GM23338 (cell line): Measurements from ENCODE around the gene JOSD1. TPM values are rescaled to one million over a fixed set of nuclear protein-coding genes. Genes with fewer than 3 reads are reported as not detected.

Experiments
- ATAC-seq: fragments of 200-7000 bp; cut with Tn5 transposase; 3 replicates; pipeline ENCODE4 v1.9.1; 2020
- DNase-seq: peaks from one replicate; pipeline ENCODE4 v3.0.0-alpha.2; 2015; ENCODE audit warnings: low spot score
- H2AFZ ChIP-seq: fragments of 200-600 bp; sonication (generic); 2 replicates; pipeline ENCODE4 v1.8.0; 2016; ENCODE audit warnings: antibody characterized with exemption, mild to moderate bottlenecking, moderate library complexity
- H3F3A ChIP-seq: fragments of 200-600 bp; sonication (generic); replicated peaks from 2 replicates; pipeline ENCODE4 v1.8.0; 2017; ENCODE audit warnings: antibody characterized with exemption, mixed run types, low read depth
- H3K27ac ChIP-seq: fragments of 200-600 bp; sonication (generic); 2 replicates; pipeline ENCODE4 v1.6.1; 2016; ENCODE audit warnings: low read depth
- H3K27me3 ChIP-seq: fragments of 200-600 bp; sonication (generic); 2 replicates; pipeline ENCODE4 v1.8.0; 2016; ENCODE audit warnings: mild to moderate bottlenecking, mixed run types, moderate library complexity; ENCODE audit not compliant: insufficient read depth
- H3K36me3 ChIP-seq: fragments of 200-600 bp; sonication (generic); 2 replicates; pipeline ENCODE4 v1.8.0; 2016; ENCODE audit warnings: mild to moderate bottlenecking; ENCODE audit not compliant: insufficient read depth
- H3K4me1 ChIP-seq: fragments of 200-600 bp; sonication (generic); 2 replicates; pipeline ENCODE4 v1.8.0; 2016; ENCODE audit warnings: mild to moderate bottlenecking, moderate library complexity; ENCODE audit not compliant: insufficient read depth
- H3K4me2 ChIP-seq: fragments of 200-600 bp; sonication (generic); 2 replicates; pipeline ENCODE4 v1.7.1; 2017; ENCODE audit warnings: mixed run types
- H3K4me3 ChIP-seq: fragments of 200-600 bp; sonication (generic); 2 replicates; pipeline ENCODE4 v1.6.1; 2016; ENCODE audit warnings: mixed run types
- H3K79me2 ChIP-seq: fragments of 200-600 bp; sonication (generic); replicated peaks from 2 replicates; pipeline ENCODE4 v1.8.0; 2017; ENCODE audit warnings: mild to moderate bottlenecking; ENCODE audit not compliant: insufficient read depth
- H3K9me2 ChIP-seq: fragments of 200-600 bp; sonication (generic); 2 replicates; pipeline ENCODE4 v1.8.0; 2017; ENCODE audit not compliant: insufficient read depth
- H4K20me1 ChIP-seq: fragments of 200-600 bp; sonication (generic); replicated peaks from 2 replicates; pipeline ENCODE4 v1.8.0; 2017; ENCODE audit warnings: mild to moderate bottlenecking; ENCODE audit not compliant: insufficient read depth
- H3K27ac Mint-ChIP-seq: 2 replicates; pipeline ENCODE4 v1.8.0; 2020; ENCODE audit warnings: inconsistent platforms, mild to moderate bottlenecking, moderate library complexity, mixed read lengths
- H3K27me3 Mint-ChIP-seq: 3 replicates; pipeline ENCODE4 v1.8.0; 2022; ENCODE audit warnings: low read depth, mild to moderate bottlenecking, moderate library complexity, mixed read lengths, inconsistent platforms; ENCODE audit not compliant: insufficient read depth, poor library complexity
- H3K36me3 Mint-ChIP-seq: 3 replicates; pipeline ENCODE4 v1.8.0; 2021; ENCODE audit warnings: low read depth, mild to moderate bottlenecking, inconsistent platforms, moderate library complexity, mixed read lengths
- H3K4me1 Mint-ChIP-seq: 3 replicates; pipeline ENCODE4 v1.8.0; 2020; ENCODE audit warnings: mild to moderate bottlenecking, inconsistent platforms, mixed read lengths
- H3K4me3 Mint-ChIP-seq: 3 replicates; pipeline ENCODE4 v1.8.0; 2021; ENCODE audit warnings: moderate library complexity, mild to moderate bottlenecking, inconsistent platforms, mixed read lengths
- H3K9me3 Mint-ChIP-seq: 3 replicates; pipeline ENCODE4 v1.8.0; 2020; ENCODE audit warnings: moderate library complexity, mild to moderate bottlenecking, inconsistent platforms, mixed read lengths
- CREB1 ChIP-seq: fragments of 250-450 bp; sonication (Bioruptor Pico); IDR thresholded peaks from 2 replicates; pipeline ENCODE4 v1.5.0; 2020; ENCODE audit warnings: low read depth, mild to moderate bottlenecking, moderate library complexity
- CTCF ChIP-seq, 2 experiments: fragments of 200-600 bp in 1 of 2; sonication (generic) in 1 of 2; conservative IDR thresholded peaks; 2 replicates each; pipeline versions ENCODE4 v1.5.1 to v1.6.1; 2016 to 2017; ENCODE audit warnings: antibody characterized with exemption in 2 of 2, low read depth in 2 of 2, mild to moderate bottlenecking in 2 of 2, moderate library complexity in 1 of 2
- ETS1 ChIP-seq: IDR thresholded peaks from 2 replicates; pipeline ENCODE4 v1.6.1; 2016; ENCODE audit warnings: antibody characterized with exemption
- EZH2 ChIP-seq: fragments of 200-600 bp; sonication (generic); IDR thresholded peaks from one replicate; pipeline ENCODE4 v1.8.0; 2017; ENCODE audit warnings: antibody characterized with exemption, mild to moderate bottlenecking, low read depth; ENCODE audit not compliant: unreplicated experiment
- EZH2phosphoT487 ChIP-seq: fragments of 200-600 bp; sonication (generic); IDR thresholded peaks from one replicate; pipeline ENCODE4 v1.8.1; 2018; ENCODE audit warnings: antibody characterized with exemption; ENCODE audit not compliant: unreplicated experiment
- JUNB ChIP-seq: IDR thresholded peaks from one replicate; pipeline ENCODE4 v1.6.1; 2016; ENCODE audit warnings: antibody characterized with exemption; ENCODE audit not compliant: unreplicated experiment
- NANOG ChIP-seq: IDR thresholded peaks from 2 replicates; pipeline ENCODE4 v1.6.1; 2016; ENCODE audit warnings: antibody characterized with exemption, borderline replicate concordance
- POLR2AphosphoS5 ChIP-seq: IDR thresholded peaks from 2 replicates; pipeline ENCODE4 v1.6.1; 2016; ENCODE audit warnings: antibody characterized with exemption, low read depth
- REST ChIP-seq: IDR thresholded peaks from one replicate; pipeline ENCODE4 v1.6.1; 2018; ENCODE audit warnings: antibody characterized with exemption; ENCODE audit not compliant: unreplicated experiment
- STAT1 ChIP-seq: IDR thresholded peaks from one replicate; pipeline ENCODE4 v1.6.1; 2016; ENCODE audit warnings: antibody characterized with exemption; ENCODE audit not compliant: unreplicated experiment
- ZNF114 ChIP-seq: fragments of 250-450 bp; sonication (Bioruptor Pico); IDR thresholded peaks from 2 replicates; pipeline ENCODE4 v1.5.0; 2020; ENCODE audit warnings: mild to moderate bottlenecking, moderate library complexity
- ZNF331 ChIP-seq: fragments of 250-450 bp; sonication (Bioruptor Pico); IDR thresholded peaks from 2 replicates; pipeline ENCODE4 v1.5.0; 2020; ENCODE audit warnings: low read depth, mild to moderate bottlenecking, moderate library complexity
- ZNF462 ChIP-seq: fragments of 250-450 bp; sonication (Bioruptor Pico); IDR thresholded peaks from 2 replicates; pipeline ENCODE4 v1.5.0; 2020; ENCODE audit warnings: mild to moderate bottlenecking, moderate library complexity
- long read RNA-seq: library from polyadenylated mRNA; unstranded; transcript quantifications from one replicate; pipeline ENCODE4 v2.0.0, GENCODE V29; 2020; ENCODE audit not compliant: unreplicated experiment
- polyA plus RNA-seq: library from polyadenylated mRNA; unstranded; fragments of >200 nt; fragmentation: Nextera tagmentation; extraction: Ambion mirVana; gene quantifications from 2 replicates; pipeline ENCODE4 v1.2.1, GENCODE V29; 2016
- total RNA-seq: library from RNA; depleted of rRNA; stranded (reverse); fragments of >200 nt; shearing (Covaris generic); gene quantifications from 2 replicates; pipeline ENCODE4 v1.2.3, GENCODE V29; 2014; rRNA removed

Gene JOSD1
- 16.1 and 19.7 TPM in 2 replicates for total RNA-seq
- polyA plus RNA-seq, result 4.6 and 5.5 TPM in 2 replicates
- long read RNA-seq, partial matches to known transcripts, result 0 of 5 reads
- long read RNA-seq, other reads (novel, unspliced or antisense), result 5 of 5 reads

- peak within 1 kb of the TSS; percentile 97 for H3K4me3 ChIP-seq
- peaks cover 23% of the 10 kb centered on the region for H3K4me1 ChIP-seq
- H3K27ac ChIP-seq, result peak within 1 kb of the TSS; percentile 83
- DNase-seq (peak; percentile 96), ATAC-seq (peak; percentile 15)
- Mint-ChIP-seq H3K27me3 (peaks cover 24% of the 10 kb centered on the region), H3K36me3 (peaks cover 12% of the 10 kb centered on the region; the same call in 2 of the 3 replicates), H3K9me3 (no peaks in the 10 kb centered on the region), H3K27ac (peak within 1 kb of the TSS; percentile 99), H3K4me3 (peak within 1 kb of the TSS; percentile 98), H3K4me1 (peaks cover 41% of the 10 kb centered on the region)
- H3K4me2 ChIP-seq, result peak within 1 kb of the TSS; percentile 95
- no peaks in the 10 kb centered on the region for H3K27me3 ChIP-seq
- H3K9me2 ChIP-seq, result no peaks in the 10 kb centered on the region
- peaks cover 39% of the 10 kb centered on the region for H3K79me2 ChIP-seq
- no peaks in the 10 kb centered on the region for H3K36me3 ChIP-seq
- TF ChIP-seq NANOG, result no peak
- TF ChIP-seq REST, result no peak
- TF ChIP-seq JUNB, result no peak
- TF ChIP-seq POLR2AphosphoS5, result peak; percentile 96
- TF ChIP-seq ETS1, result 0 out of 2 replicates have a peak, but pooled peaks have one; percentile 31
- no peak for TF ChIP-seq EZH2
- no peak for TF ChIP-seq ZNF331
- TF ChIP-seq CREB1 (CRISPR knock-in tag), result peak; percentile 100
- no peak for TF ChIP-seq ZNF462 (CRISPR knock-in tag)
- no peak for TF ChIP-seq EZH2phosphoT487
- TF ChIP-seq CTCF (conservative IDR thresholded peaks at IDR 0.05; ENCODE audit: low read depth in 2 of 2), result no peak
- TF ChIP-seq ZNF114, result no peak
- TF ChIP-seq STAT1, result no peak
- H4K20me1 ChIP-seq, result peaks cover 13% of the 10 kb centered on the region
- H3F3A ChIP-seq, result peaks cover 4% of the 10 kb centered on the region; the same call in 1 of the 2 replicates
- peak within 1 kb of the TSS; percentile 74; the same call in 1 of the 2 replicates for H2AFZ ChIP-seq
These were observed at the start of gene JOSD1 for GRCh38 chr22:38700789-38701628. JOSD1 (minus strand) TSS chr22:38700943; CDS start chr22:38699987, 956 bp downstream.
